Heart left ventricle (tissue), 16 donors: ENCODE data around the gene MS4A4E. TPM values are rescaled to one million over a fixed set of nuclear protein-coding genes. Genes with fewer than 3 reads are reported as not detected.
A peak's percentile ranks its signal among the peaks of the same experiment; 100 is the strongest.
"Not testable (repeated sequence)": the region's sequence is repeated elsewhere in the genome, so short reads cannot be mapped to it uniquely, and the experiment has no call there.

Experiments
- ATAC-seq, 4 donors: fragments of 200-7000 bp; cut with Tn5 transposase; one replicate each; pipeline ENCODE4 v1.9.1; 2020 to 2022; ENCODE audit warnings: moderate library complexity in 4 of 4, mild to moderate bottlenecking in 3 of 4, moderate number of reproducible peaks in 1 of 4
- DNase-seq, 5 donors: peaks; one replicate each; pipeline ENCODE4 v3.0.0-alpha.2; 2020
- H3K27ac ChIP-seq, 12 donors: fragments of 200-600 bp; sonication (generic) in 4 of 12; one replicate each; pipeline versions ENCODE4 v1.5.0 to v1.8.0; 2016 to 2022; ENCODE audit warnings: mild to moderate bottlenecking in 2 of 12
- H3K27me3 ChIP-seq, 9 donors: fragments of 200-600 bp; sonication (generic) in 2 of 9; one replicate each; pipeline versions ENCODE4 v1.5.1 to v1.8.0; 2016 to 2022; ENCODE audit warnings: mild to moderate bottlenecking in 3 of 9
- H3K36me3 ChIP-seq, 9 donors: fragments of 200-600 bp; sonication (generic) in 2 of 9; one replicate each; pipeline versions ENCODE4 v1.5.0 to v1.8.0; 2018 to 2022; ENCODE audit warnings: mild to moderate bottlenecking in 2 of 9
- H3K4me1 ChIP-seq, 12 donors: fragments of 200-600 bp; sonication (generic) in 4 of 12; one replicate each; pipeline versions ENCODE4 v1.5.0 to v1.8.0; 2016 to 2022; ENCODE audit warnings: mild to moderate bottlenecking in 3 of 12
- H3K4me3 ChIP-seq, 12 donors: fragments of 200-600 bp; sonication (generic) in 4 of 12; one replicate each; pipeline versions ENCODE4 v1.5.0 to v1.8.0; 2017 to 2022; ENCODE audit warnings: mild to moderate bottlenecking in 9 of 12, moderate library complexity in 4 of 12
- H3K9me3 ChIP-seq, 12 donors: fragments of 200-600 bp; sonication (generic) in 4 of 12; one replicate each; pipeline versions ENCODE4 v1.5.0 to v1.8.0; 2016 to 2022; ENCODE audit warnings: mild to moderate bottlenecking in 1 of 12
- CTCF ChIP-seq, 12 donors: fragments of 200-600 bp; sonication (generic) in 4 of 12; IDR thresholded peaks; one replicate each; pipeline versions ENCODE4 v1.5.0 to v1.8.0; 2018 to 2022; ENCODE audit warnings: antibody characterized with exemption in 12 of 12, mild to moderate bottlenecking in 5 of 12
- POLR2A ChIP-seq, 2 donors: fragments of 450-650 bp; IDR thresholded peaks; one replicate each; pipeline ENCODE4 v1.6.1; 2017; ENCODE audit warnings: antibody characterized with exemption in 2 of 2, mild to moderate bottlenecking in 2 of 2, moderate library complexity in 2 of 2
- whole genome bisulfite sequencing, 4 donors: extraction: QIAGEN DNeasy Blood & Tissue Kit in 2 of 4; methylation state at CpG; one replicate each; pipeline versions ENCODE4 v1.1.5 to v1.1.7; 2013 to 2018; 5-methylcytosine and 5-hydroxymethylcytosine counted together
- intact Hi-C, 10 donors: fragments of 100-400 bp; cut with DNase I; formaldehyde crosslinking; loops; one replicate each; pipeline versions ENCODE4 v1.11.1 to v1.14.2; 2022
- long read RNA-seq, 3 donors: library from polyadenylated mRNA; unstranded; transcript quantifications; one replicate each; pipeline ENCODE4 v2.0.0, GENCODE V29; 2020 to 2021
- polyA plus RNA-seq, 2 donors: library from polyadenylated mRNA; stranded (reverse); fragments of 200-250 nt; gene quantifications; one replicate each; pipeline ENCODE4 v1.2.3, GENCODE V29; 2013
- total RNA-seq, 9 donors: library from RNA; depleted of rRNA in 2 of 9; stranded (reverse); fragments of >200 nt in 2 of 9; fragmentation: NEBNext Ultra II Directional in 3 of 9; extraction: Animal tissue kit (Norgen Biotek cat#: 25700) in 3 of 9; gene quantifications; one replicate each; pipeline versions ENCODE4 v1.1.0 to v1.2.4, GENCODE V29; 2016 to 2023
- donor health status: ischemic (EF 13 %, LVEDD 7.1; RV severe dilation, severe dysfunction).
- donor health status: healthy with polysubstance abuse.
- donor health status: DM: no; HTN: yes; CAD: no.
- donor health status: DM: no; HTN: no; CAD: no.
- donor health status: ischemic (EF 25% LVEDD 6.9; RV normal size, moderate dysfunction).
- donor health status: ischemic (EF 25% LVEDD 5.7; RV mildly dilated, moderate dysfunction).
- donor health status: healthy.
- donor health status: DM: yes; HTN: yes; CAD: no.
- donor health status: ischemic (EF 35%, LVEDD 5.7; RV mildly dilated, moderate dysfunction).
- donor health status: nonischemic (EF 11% LVEDD 7.7; RV severe dilation, severe dysfunction).
- donor health status: DM: yes; HTN: yes; CAD: no.
- donor health status: PGD.
- donor health status: ischemic (EF 29% LVEDD 5.4; RV normal size, mild dysfunction).
- donor health status: nonischemic (EF 23%, LVEDD 6.1; RV moderate dilation, normal function).

MS4A4E gene
- total RNA-seq (1 to 10 TPM in 2 of 9 donors, under 1 TPM in 6, not detected in 1; 0.34 to 3.4 (median 0.71) TPM), polyA plus RNA-seq (1 to 10 TPM in 1 of 2 donors, under 1 TPM in 1; 0.18 to 1.1 TPM)
- long read RNA-seq, donor 1, partial matches to known transcripts = 1 of 1 reads
- long read RNA-seq, donor 1, other reads (novel, unspliced or antisense) = 0 of 1 reads
- long read RNA-seq, donor 2 = 0 reads
- long read RNA-seq, donor 3 = 0 reads

- no peak for TF ChIP-seq POLR2A (IDR thresholded peaks at IDR 0.05)
- Histone ChIP-seq H3K27me3 (no peaks in the 10 kb centered on the region), H3K4me1 (peaks cover 0 to 4% (median 0%) of the 10 kb centered on the region in 12 donors), H3K27ac (peak within 1 kb of the TSS in 1 of 12 donors; percentile 88), H3K9me3 (no peaks in the 10 kb centered on the region), H3K4me3 (peak within 1 kb of the TSS in 3 of 12 donors; percentile 15 to 45 (median 25)), H3K36me3 (no peaks in the 10 kb centered on the region)
- no peak for DNase-seq
- intact Hi-C loops = no loop called here
- peak in 2 of 4 donors; percentile 39 to 61 for ATAC-seq
- WGBS, 4 donors = 78 to 82% (median 79%) methylated on average over 5 of the region's 5 CpGs
Measured at GRCh38 chr11:60242740-60243239, at the start of gene MS4A4E. MS4A4E (minus strand) TSS chr11:60243137; CDS start chr11:60230055, 13,082 bp downstream.

- TF ChIP-seq POLR2A (IDR thresholded peaks at IDR 0.05) (no peak), CTCF (IDR thresholded peaks at IDR 0.05) (no peak)
Measured at GRCh38 chr11:60292145-60292544, 49.2 kb upstream of the MS4A4E start.

GRCh38 chr11:60288531-60288930, 45.6 kb upstream of the MS4A4E start:
- TF ChIP-seq POLR2A (IDR thresholded peaks at IDR 0.05) (no peak), CTCF (IDR thresholded peaks at IDR 0.05) (no peak)
- no peaks in the 10 kb centered on the region for H3K36me3 ChIP-seq
- WGBS, 4 donors = 92 to 96% (median 96%) methylated on average over 1 of the region's 1 CpG; no CpG with 5 or more reads in 1 of the 4 donors
- no peak overlapping the region for H3K27ac ChIP-seq
- no peak overlapping the region for H3K4me3 ChIP-seq
- DNase-seq (no peak), ATAC-seq (no peak)
- no peaks in the 10 kb centered on the region for H3K27me3 ChIP-seq
- H3K9me3 ChIP-seq = peaks cover 0 to 6% (median 0%) of the 10 kb centered on the region in 12 donors
- intact Hi-C loops = no loop called here
- H3K4me1 ChIP-seq = peaks cover 0 to 14% (median 0%) of the 10 kb centered on the region in 12 donors

More at GRCh38 chr11:60292145-60292544, 49.2 kb upstream of the MS4A4E start:
- WGBS, 4 donors = 78 to 85% (median 83%) methylated on average over 2 of the region's 2 CpGs
- Histone ChIP-seq H3K4me1 (no peaks in the 10 kb centered on the region), H3K27me3 (no peaks in the 10 kb centered on the region), H3K9me3 (peaks cover 0 to 6% (median 0%) of the 10 kb centered on the region in 12 donors), H3K36me3 (no peaks in the 10 kb centered on the region), H3K27ac (no peak overlapping the region), H3K4me3 (no peak overlapping the region)
- no peak for ATAC-seq
- DNase-seq = no peak
- intact Hi-C loops = no loop called here

- WGBS, 4 donors = 64 to 68% (median 66%) methylated on average over 7 of the region's 7 CpGs
- intact Hi-C loops, H3K4me3 ChIP-seq, ATAC-seq, H3K36me3 ChIP-seq, H3K9me3 ChIP-seq, H3K27me3 ChIP-seq, DNase-seq: not testable (repeated sequence)
- peaks cover 0 to 18% (median 0%) of the 10 kb centered on the region in 12 donors for H3K4me1 ChIP-seq
- H3K27ac ChIP-seq = peak overlapping the region in 1 of 12 donors; percentile 91
Measured at GRCh38 chr11:60285411-60286126, 42.6 kb upstream of the MS4A4E start.

- DNase-seq (no peak), ATAC-seq (no peak)
- H3K27ac ChIP-seq = peak overlapping the region in 4 of 12 donors; percentile 42 to 91 (median 56)
- H3K27me3 ChIP-seq = no peaks in the 10 kb centered on the region
- no peaks in the 10 kb centered on the region for H3K9me3 ChIP-seq
- H3K4me1 ChIP-seq = peaks cover 0 to 27% (median 0%) of the 10 kb centered on the region in 12 donors
- WGBS, 4 donors = 70 to 84% (median 76%) methylated on average over 2 of the region's 2 CpGs
- intact Hi-C loops = no loop called here
- H3K4me3 ChIP-seq = peak overlapping the region in 6 of 12 donors; percentile 7 to 55 (median 35)
- no peaks in the 10 kb centered on the region for H3K36me3 ChIP-seq
- no peak for TF ChIP-seq POLR2A (IDR thresholded peaks at IDR 0.05)
- no peak for TF ChIP-seq CTCF (IDR thresholded peaks at IDR 0.05)
Measured at GRCh38 chr11:60282286-60282685, 39.3 kb upstream of the MS4A4E start.
